K562 (cell line): ENCODE results near the gene UBR3. TPM values are rescaled to one million over a fixed set of nuclear protein-coding genes. Genes with fewer than 3 reads are reported as not detected.

Experiments used
- ATF3 ChIP-seq, 2 experiments: fragments of 450-650 bp in 1 of 2; sonication (generic) in 1 of 2; formaldehyde crosslinking in 1 of 2; IDR thresholded peaks in 1 of 2; conservative IDR thresholded peaks in 1 of 2; 2 replicates each; pipeline versions ENCODE4 v1.6.1 to v1.8.1; 2016 to 2023; ENCODE audit warnings: mild to moderate bottlenecking in 2 of 2, moderate library complexity in 2 of 2, inconsistent platforms in 1 of 2, missing genetic modification reagents in 1 of 2
- ATF6 ChIP-seq: sonication (generic); formaldehyde crosslinking; IDR thresholded peaks from 2 replicates; pipeline ENCODE4 v1.4.0; 2020; ENCODE audit warnings: mild to moderate bottlenecking, missing genetic modification reagents
- CBX5 ChIP-seq: IDR thresholded peaks from 2 replicates; pipeline ENCODE4 v1.6.1; 2014; ENCODE audit warnings: low read depth, borderline replicate concordance
- CREB5 ChIP-seq: fragments of 250-450 bp; sonication (Bioruptor Pico); IDR thresholded peaks from 2 replicates; pipeline ENCODE4 v1.5.0; 2020; ENCODE audit warnings: mild to moderate bottlenecking
- FOXK1 ChIP-seq: sonication (generic); formaldehyde crosslinking; IDR thresholded peaks from 2 replicates; pipeline ENCODE4 v1.8.0; 2022; ENCODE audit warnings: missing genetic modification reagents, mild to moderate bottlenecking, borderline replicate concordance
- MTA3 ChIP-seq: fragments of 450-650 bp; formaldehyde crosslinking; IDR thresholded peaks from 2 replicates; pipeline ENCODE4 v1.6.1; 2017; ENCODE audit warnings: mild to moderate bottlenecking, borderline replicate concordance
- REST ChIP-seq, 2 experiments: fragments of 450-650 bp; formaldehyde crosslinking in 1 of 2; IDR thresholded peaks; 2 replicates each; pipeline versions ENCODE4 v1.4.0 to v1.6.1; 2014 to 2020; ENCODE audit warnings: mild to moderate bottlenecking in 2 of 2, borderline replicate concordance in 1 of 2, low read depth in 1 of 2
- RFX5 ChIP-seq: IDR thresholded peaks from 2 replicates; pipeline ENCODE4 v1.6.1; 2011; ENCODE audit warnings: low read depth, mild to moderate bottlenecking, improper control_type of control experiment, low read length
- SRSF1 ChIP-seq: fragments of 200-400 bp; formaldehyde crosslinking; IDR thresholded peaks from 2 replicates; pipeline ENCODE4 v1.6.1; 2017; ENCODE audit warnings: mild to moderate bottlenecking, low read depth, low read length, moderate library complexity
- ZFP1 ChIP-seq: fragments of 450-650 bp; formaldehyde crosslinking; IDR thresholded peaks from 2 replicates; pipeline ENCODE4 v1.4.0; 2020; ENCODE audit warnings: mild to moderate bottlenecking, mixed read lengths
- ZNF347 ChIP-seq: fragments of 450-650 bp; formaldehyde crosslinking; IDR thresholded peaks from 2 replicates; pipeline ENCODE4 v1.4.0; 2020; ENCODE audit warnings: low read depth, mild to moderate bottlenecking, moderate library complexity
- polyA plus RNA-seq, 8 experiments: library from polyadenylated mRNA; depleted of rRNA in 4 of 8; stranded (reverse) in 5 of 8; unstranded in 3 of 8; fragments of >200 nt; fragmentation: Nextera tagmentation in 2 of 8; fragmentation: Illumina TruSeq in 1 of 8; extraction: Ambion mirVana in 2 of 8; extraction: Trizol in 1 of 8; gene quantifications; 2 replicates each; pipeline versions ENCODE4 v1.2.1 to v1.2.3, GENCODE V29; 2011 to 2014; ENCODE audit warnings: inconsistent platforms in 1 of 8, missing spikeins in 1 of 8
- total RNA-seq, 7 experiments: library from RNA; depleted of rRNA in 6 of 7; stranded (reverse); fragments of >200 nt in 6 of 7; fragmentation: Illumina TruSeq in 2 of 7; extraction: Trizol in 2 of 7; gene quantifications; 2 replicates each; pipeline versions ENCODE4 v1.2.1 to v1.2.3, GENCODE V29; 2011 to 2021; ENCODE audit warnings: low replicate concordance in 1 of 7
- TF ChIP-seq, protein P1 (sequence below): fragments of 250-450 bp; sonication (Bioruptor Pico); IDR thresholded peaks from 2 replicates; pipeline ENCODE4 v1.8.0; 2022; ENCODE audit warnings: moderate library complexity, mild to moderate bottlenecking, inconsistent platforms

Gene UBR3
- total and polyA plus RNA-seq, 9 of the 15 experiments (the other 6 are each of a cell fraction or from before 2014, with no cell fraction given): 14.4 to 63.5 (median 40.4) TPM

- no peak for TF ChIP-seq ATF6
- TF ChIP-seq ZFP1 (CRISPR knock-in tag): no peak
- peak; percentile 93 for TF ChIP-seq ATF3 (IDR thresholded peaks at IDR 0.05)
- TF ChIP-seq ATF3 (CRISPR knock-in tag; conservative IDR thresholded peaks at IDR 0.05): no peak
- TF ChIP-seq, protein P1, sequence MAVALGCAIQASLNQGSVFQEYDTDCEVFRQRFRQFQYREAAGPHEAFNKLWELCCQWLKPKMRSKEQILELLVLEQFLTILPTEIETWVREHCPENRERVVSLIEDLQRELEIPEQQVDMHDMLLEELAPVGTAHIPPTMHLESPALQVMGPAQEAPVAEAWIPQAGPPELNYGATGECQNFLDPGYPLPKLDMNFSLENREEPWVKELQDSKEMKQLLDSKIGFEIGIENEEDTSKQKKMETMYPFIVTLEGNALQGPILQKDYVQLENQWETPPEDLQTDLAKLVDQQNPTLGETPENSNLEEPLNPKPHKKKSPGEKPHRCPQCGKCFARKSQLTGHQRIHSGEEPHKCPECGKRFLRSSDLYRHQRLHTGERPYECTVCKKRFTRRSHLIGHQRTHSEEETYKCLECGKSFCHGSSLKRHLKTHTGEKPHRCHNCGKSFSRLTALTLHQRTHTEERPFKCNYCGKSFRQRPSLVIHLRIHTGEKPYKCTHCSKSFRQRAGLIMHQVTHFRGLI (CRISPR knock-in tag): no peak
- TF ChIP-seq ZNF347: no peak
- no peak for TF ChIP-seq FOXK1
- TF ChIP-seq MTA3: 0 out of 2 replicates have a peak, but pooled peaks have one; percentile 53
- TF ChIP-seq RFX5: no peak
- no peak for TF ChIP-seq SRSF1
- no peak for TF ChIP-seq CBX5
- TF ChIP-seq REST (IDR thresholded peaks at IDR 0.05; ENCODE audit: borderline replicate concordance): no peak
- TF ChIP-seq REST (CRISPR knock-in tag; IDR thresholded peaks at IDR 0.05; ENCODE audit: low read depth): no peak
- TF ChIP-seq CREB5 (CRISPR knock-in tag): no peak
These were observed 257.7 kb downstream of the UBR3 start (continued) for GRCh38 chr2:170084820-170085491.
